Fibroblast of skin of right biceps (primary cell): Measurements from ENCODE around the gene NELL1.

Experiments used
- DNase-seq: peaks from one replicate; pipeline ENCODE4 v3.0.0-alpha.2; 2013

Gene NELL1

GRCh38 chr11:20880094-20880493 is 210.7 kb downstream of the NELL1 start:
- DNase-seq, result no peak

DNA sequence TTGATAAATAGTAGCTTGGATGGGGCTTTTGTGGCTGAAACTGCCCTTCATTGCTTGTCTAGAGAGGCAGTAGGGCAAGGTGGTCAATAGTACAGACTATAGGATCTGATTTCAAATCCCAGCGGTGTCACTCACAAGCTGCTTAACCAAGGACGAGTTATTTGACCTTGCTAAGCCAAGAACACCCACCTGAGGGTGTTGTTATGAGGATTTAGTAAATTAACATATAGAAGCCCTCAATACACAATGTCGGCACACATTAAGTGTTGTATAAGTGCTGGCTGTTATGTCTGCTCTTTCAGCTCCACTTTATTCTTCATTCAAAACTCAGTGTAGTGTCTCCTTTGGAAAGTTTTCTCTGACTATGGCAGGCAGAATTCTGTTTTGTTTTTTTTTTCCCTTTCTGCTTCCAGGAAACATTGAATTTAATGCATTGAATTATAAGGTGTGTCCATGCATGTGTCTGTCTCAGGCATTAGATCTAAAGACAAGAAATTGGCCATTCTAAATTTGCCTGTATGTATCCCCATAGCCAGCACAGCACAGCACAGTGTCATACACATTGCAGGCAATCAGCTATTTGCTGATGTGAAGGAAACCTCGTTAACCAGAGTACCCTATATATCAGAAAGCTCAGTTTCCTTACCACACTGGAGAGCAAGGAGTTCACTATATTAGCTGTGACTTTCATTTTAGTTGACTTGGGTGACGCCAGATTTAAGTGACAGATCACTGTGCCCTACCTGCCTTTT is 212.1 kb downstream of the NELL1 start:
- DNase-seq, result no peak

- DNase-seq, result no peak
These were observed 217.8 kb downstream of the NELL1 start for GRCh38 chr11:20887137-20887536.

GRCh38 chr11:20894296-20894695 is 224.9 kb downstream of the NELL1 start:
- no peak for DNase-seq

- DNase-seq, result no peak
These were observed 240.8 kb downstream of the NELL1 start for GRCh38 chr11:20909995-20910726.

DNA sequence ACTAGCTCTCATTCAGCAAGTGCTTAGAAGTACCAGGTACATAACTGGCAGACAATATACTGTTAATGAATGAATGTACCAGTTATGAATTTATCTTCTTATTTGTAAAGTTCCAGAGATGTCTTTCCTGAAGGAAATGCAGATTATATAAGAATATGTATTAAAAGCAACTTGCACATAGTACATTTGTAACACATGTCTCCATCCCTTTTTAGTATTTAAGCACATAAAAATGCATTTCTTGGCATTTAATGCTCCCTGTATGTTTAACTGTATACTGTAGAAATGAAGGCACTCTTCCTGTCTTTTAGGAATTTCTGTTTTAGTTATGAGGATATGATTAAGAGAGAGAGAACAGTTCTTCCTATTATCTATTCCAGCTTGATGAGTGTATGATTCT is 241.3 kb downstream of the NELL1 start:
- no peak for DNase-seq

DNA sequence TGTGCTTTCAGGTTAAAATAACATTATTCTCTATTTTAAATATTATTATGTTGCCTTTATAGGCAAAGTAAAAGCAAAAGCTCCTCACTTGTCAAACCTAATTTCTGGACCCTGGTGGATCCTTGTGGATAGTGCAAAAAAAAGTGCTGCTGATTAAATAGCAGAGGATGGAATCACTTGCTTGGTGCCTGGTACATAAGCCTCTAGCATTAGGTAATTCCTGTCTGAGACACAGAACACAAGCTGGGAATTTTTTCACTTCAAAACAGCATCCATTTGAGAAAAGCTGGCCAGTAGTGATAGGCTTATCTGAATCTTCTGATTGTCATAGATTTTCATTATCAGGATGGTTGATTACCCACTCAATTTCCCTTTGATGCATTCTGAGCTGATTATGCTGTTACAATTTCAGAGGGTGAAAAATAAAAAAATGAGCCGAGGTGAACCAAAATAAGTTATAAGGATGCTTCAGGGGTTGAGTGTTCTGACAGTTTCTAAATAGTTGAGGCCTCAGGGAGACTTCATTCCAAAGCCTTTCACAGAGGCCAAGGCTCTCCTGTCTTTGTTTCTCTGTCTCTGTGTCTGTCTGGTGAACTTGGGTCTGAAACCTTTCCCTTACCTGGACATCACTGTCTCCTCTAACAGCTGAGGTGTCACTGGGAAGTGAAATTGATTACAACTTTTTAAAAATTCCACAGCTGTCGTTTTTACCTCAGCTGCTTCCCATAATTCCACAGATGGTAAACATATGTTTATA is 242.9 kb downstream of the NELL1 start:
- DNase-seq, result no peak

- no peak for DNase-seq
These were observed 243.6 kb downstream of the NELL1 start for GRCh38 chr11:20912922-20913512.

GRCh38 chr11:20917306-20917705 is 247.9 kb downstream of the NELL1 start:
- no peak for DNase-seq

- DNase-seq, result no peak
These were observed 257.6 kb downstream of the NELL1 start for GRCh38 chr11:20926799-20927540.

GRCh38 chr11:20931029-20931428 is 261.6 kb downstream of the NELL1 start:
- DNase-seq, result no peak

DNA sequence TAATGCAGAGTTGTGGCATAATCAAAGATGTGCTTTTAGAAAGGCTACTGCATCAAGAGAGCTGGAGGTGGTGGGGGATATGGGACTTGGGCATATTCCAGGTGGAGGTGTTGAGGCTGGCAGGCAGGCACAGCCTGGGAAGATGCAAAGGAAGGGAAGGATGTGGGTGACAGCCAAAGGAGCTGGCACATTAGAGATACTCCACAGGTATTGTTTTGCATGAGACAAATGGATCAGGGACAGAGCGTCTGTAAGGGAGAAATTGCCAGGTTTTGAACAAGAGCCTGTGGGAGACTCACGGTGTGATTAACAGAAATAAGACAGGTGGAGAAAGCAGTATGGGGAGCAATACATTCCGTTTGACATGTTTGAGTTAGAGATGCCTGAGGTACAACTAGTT is 263.7 kb downstream of the NELL1 start:
- no peak for DNase-seq

GRCh38 chr11:20933958-20934357 is 264.6 kb downstream of the NELL1 start:
- no peak for DNase-seq

DNA sequence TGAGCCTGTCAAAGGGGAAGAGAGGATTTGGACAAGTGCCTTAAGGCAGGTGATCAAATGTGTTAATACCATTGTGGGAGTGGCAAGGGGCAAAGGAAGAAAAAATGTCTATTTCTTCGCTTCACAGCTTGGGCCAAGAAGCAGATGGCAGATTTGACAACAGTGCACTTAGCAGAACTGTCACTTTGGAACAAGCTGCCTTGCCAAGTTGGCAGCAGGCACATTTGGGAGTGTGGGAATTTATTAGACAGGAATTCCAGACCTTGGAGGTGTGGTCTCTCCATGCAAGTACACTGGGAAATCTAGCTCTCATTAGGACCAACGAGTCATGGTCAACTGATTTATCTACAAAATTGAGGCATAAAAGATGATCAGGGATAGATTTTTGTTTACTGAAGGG is 265.1 kb downstream of the NELL1 start:
- no peak for DNase-seq

DNA sequence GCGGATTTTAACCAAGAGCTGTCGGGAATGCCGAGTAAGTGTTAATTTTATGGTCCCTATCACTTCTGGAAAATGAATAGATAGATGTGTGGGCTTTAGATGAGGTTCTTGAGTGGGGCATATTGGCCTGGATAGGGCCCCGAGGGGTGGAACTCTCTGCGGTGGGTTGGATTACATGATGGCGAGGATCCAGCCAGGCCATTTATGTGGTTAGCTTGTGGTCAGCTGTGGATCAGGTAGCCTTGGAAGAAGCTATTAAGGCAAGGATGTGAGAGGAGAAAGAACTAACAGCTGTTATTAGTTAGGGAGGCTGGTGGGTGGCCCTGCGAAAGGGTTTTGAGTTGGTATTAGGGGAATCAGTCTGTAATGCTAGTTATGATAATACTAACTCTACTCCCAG is 268.4 kb downstream of the NELL1 start:
- no peak for DNase-seq

- no peak for DNase-seq
These were observed 280.2 kb downstream of the NELL1 start for GRCh38 chr11:20949585-20949984.

DNA sequence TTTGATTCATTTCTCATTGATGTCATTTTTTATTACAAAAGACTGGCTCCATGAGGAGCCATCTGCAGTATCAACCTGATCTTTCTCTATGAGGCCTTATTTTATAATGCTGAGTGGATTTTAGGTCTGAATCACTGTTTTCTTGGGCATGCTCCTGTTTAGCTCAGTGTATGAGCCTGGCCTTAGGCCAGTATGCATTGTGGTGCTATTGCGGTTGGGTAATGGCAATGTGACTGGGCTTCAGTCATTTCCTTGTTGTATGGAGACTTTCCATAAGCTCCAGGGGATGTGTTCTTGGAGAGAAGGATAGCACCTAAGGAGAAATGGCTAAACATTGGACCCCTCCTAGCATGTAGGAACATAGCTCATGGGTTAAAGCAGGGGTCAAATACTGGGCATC is 293.2 kb downstream of the NELL1 start:
- DNase-seq, result no peak

DNA sequence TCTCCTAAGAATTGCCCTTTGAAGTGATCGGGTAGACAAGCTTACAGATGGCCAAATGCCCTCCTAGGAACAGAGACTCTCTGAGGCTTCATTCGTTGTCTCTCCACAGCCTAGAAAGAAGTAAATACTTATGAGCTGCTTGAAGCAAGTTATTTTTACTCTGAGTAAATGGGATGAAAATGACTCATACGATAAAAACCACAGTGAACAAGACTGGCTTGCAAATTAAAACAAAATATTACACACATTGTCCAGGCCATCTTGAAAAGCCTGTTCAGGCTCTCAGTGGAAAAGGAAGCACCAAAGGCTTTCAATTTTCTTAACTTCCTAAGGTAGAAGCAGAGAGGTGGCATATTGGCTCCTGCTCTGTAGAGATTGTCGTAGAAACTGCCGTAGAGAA is 294.2 kb downstream of the NELL1 start:
- no peak for DNase-seq

DNA sequence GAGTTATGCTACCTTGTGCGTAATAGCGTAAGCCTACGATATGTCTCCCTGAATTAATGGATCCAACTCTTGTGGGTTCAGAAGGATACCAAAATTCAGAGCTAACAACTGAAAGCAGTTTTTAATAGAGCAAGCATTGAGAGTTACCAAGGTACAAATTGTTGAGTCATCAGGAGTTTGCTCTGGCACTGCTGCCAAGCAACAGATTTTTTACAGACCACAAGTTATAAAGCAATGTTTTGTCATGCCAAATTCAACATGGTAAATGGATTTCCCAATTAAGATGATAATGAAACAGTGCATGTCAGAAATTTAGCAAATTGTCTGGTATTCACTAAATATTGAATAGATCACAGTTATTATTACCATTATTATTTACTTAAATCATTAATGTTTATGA is 295.6 kb downstream of the NELL1 start:
- DNase-seq, result no peak

- no peak for DNase-seq
These were observed 297.1 kb downstream of the NELL1 start for GRCh38 chr11:20966489-20966888.

- DNase-seq, result no peak
These were observed 304.7 kb downstream of the NELL1 start for GRCh38 chr11:20973940-20974559.

- no peak for DNase-seq
These were observed 311.4 kb downstream of the NELL1 start for GRCh38 chr11:20980736-20981135.
